ENCODE measurements around the gene SGPP2. TPM values are rescaled to one million over a fixed set of nuclear protein-coding genes. Genes with fewer than 3 reads are reported as not detected.

Gene SGPP2
- total and polyA plus RNA-seq, 2 donors (not counting 3 experiments of a cell fraction or from before 2014, with no cell fraction given): not detected

- no peaks in the 10 kb centered on the region for H3K4me1 ChIP-seq (ENCODE audit: control insufficient read depth, extremely low read depth, insufficient read depth, low read length)
- H4K20me1 ChIP-seq (replicated peaks; ENCODE audit: control insufficient read depth, extremely low read depth, insufficient read depth, low read length): no peaks in the 10 kb centered on the region
- H3K9me3 ChIP-seq (replicated peaks; ENCODE audit: control insufficient read depth, insufficient read depth, low read length): no peaks in the 10 kb centered on the region
- ChIA-PET CTCF (interaction anchor here (1.1 kb wide), 1 partner anchor 15 kb away, joined by 4 read pairs; no protein-coding TSS in a partner anchor), POLR2A (no interaction called here)
- peaks cover 25 to 34% of the 10 kb centered on the region in 2 experiments for H3K27me3 ChIP-seq (ENCODE audit: control insufficient read depth in 2 of 2, insufficient read depth in 2 of 2, low read length in 2 of 2)
- BruUV-seq (replicated peaks): no TSS peak
- H3K4me2 ChIP-seq (ENCODE audit: insufficient read depth, low read length): no peak overlapping the region
- DNase-seq (ENCODE audit: low read depth, low spot score): no peak
- FAIRE-seq: no peak
- H3K27ac ChIP-seq (ENCODE audit: insufficient read depth, low read depth, low read length): no peak overlapping the region
- H3K9ac ChIP-seq (replicated peaks; ENCODE audit: extremely low read depth, insufficient read depth, low read length): no peak overlapping the region
- TF ChIP-seq, protein P1, sequence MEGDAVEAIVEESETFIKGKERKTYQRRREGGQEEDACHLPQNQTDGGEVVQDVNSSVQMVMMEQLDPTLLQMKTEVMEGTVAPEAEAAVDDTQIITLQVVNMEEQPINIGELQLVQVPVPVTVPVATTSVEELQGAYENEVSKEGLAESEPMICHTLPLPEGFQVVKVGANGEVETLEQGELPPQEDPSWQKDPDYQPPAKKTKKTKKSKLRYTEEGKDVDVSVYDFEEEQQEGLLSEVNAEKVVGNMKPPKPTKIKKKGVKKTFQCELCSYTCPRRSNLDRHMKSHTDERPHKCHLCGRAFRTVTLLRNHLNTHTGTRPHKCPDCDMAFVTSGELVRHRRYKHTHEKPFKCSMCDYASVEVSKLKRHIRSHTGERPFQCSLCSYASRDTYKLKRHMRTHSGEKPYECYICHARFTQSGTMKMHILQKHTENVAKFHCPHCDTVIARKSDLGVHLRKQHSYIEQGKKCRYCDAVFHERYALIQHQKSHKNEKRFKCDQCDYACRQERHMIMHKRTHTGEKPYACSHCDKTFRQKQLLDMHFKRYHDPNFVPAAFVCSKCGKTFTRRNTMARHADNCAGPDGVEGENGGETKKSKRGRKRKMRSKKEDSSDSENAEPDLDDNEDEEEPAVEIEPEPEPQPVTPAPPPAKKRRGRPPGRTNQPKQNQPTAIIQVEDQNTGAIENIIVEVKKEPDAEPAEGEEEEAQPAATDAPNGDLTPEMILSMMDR (IDR thresholded peaks at IDR 0.05; ENCODE audit: extremely low read depth in 1 of 2, insufficient read depth in 1 of 2, low read depth in 1 of 2, low read length in 2 of 2): no peak
- TF ChIP-seq EZH2 (IDR thresholded peaks at IDR 0.05; ENCODE audit: borderline replicate concordance, low read depth, low read length, severe bottlenecking) (no peak), POLR2A (IDR thresholded peaks at IDR 0.05; ENCODE audit: low read depth, low read length) (no peak), MYC (IDR thresholded peaks at IDR 0.05; ENCODE audit: low read depth, low read length) (no peak), FOS (IDR thresholded peaks at IDR 0.05; ENCODE audit: borderline replicate concordance, insufficient read depth, low read length) (no peak), GATA2 (IDR thresholded peaks at IDR 0.05; ENCODE audit: insufficient read depth, insufficient read length, low read depth, low read length) (no peak), JUN (IDR thresholded peaks at IDR 0.05; ENCODE audit: borderline replicate concordance, insufficient read depth, insufficient read length, low read depth) (no peak), POLR2AphosphoS5 (IDR thresholded peaks at IDR 0.05; ENCODE audit: insufficient read depth, low read depth, low read length) (no peak)
- TF ChIP-seq, protein P2, sequence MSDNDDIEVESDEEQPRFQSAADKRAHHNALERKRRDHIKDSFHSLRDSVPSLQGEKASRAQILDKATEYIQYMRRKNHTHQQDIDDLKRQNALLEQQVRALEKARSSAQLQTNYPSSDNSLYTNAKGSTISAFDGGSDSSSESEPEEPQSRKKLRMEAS (IDR thresholded peaks at IDR 0.05; ENCODE audit: insufficient read depth, insufficient read length): no peak
- no peaks in the 10 kb centered on the region for H3K79me2 ChIP-seq (ENCODE audit: control insufficient read depth, insufficient read depth, low read length)
- H3K4me3 ChIP-seq (replicated peaks in 1 of 3; ENCODE audit: insufficient read depth in 1 of 3, low read depth in 1 of 3, low read length in 3 of 3): no peak overlapping the region
- dilution Hi-C loops (cut with MboI; ENCODE audit: extremely low pct_ligation_motif_present, low sequenced_read_pairs) (no loop called here), intact Hi-C loops (cut with micrococcal nuclease) (no loop called here)
- no peak overlapping the region for H2AFZ ChIP-seq (ENCODE audit: low read depth, low read length)
- H3K9me1 ChIP-seq (replicated peaks; ENCODE audit: control insufficient read depth, extremely low read depth, insufficient read depth, low read length): no peaks in the 10 kb centered on the region
- no peaks in the 10 kb centered on the region for H3K36me3 ChIP-seq (ENCODE audit: control insufficient read depth in 2 of 2, extremely low read depth in 1 of 2, insufficient read depth in 2 of 2, low read length in 2 of 2)
Observed at GRCh38 chr2:222420508-222420907, 3.8 kb upstream of the SGPP2 start.
